Fibroblast of the aortic adventitia (primary cell): ENCODE measurements around the gene TBRG1. TPM values are rescaled to one million over a fixed set of nuclear protein-coding genes. Genes with fewer than 3 reads are reported as not detected.
A peak's percentile ranks its signal among the peaks of the same experiment; 100 is the strongest.

ENCODE experiments used
- DNase-seq: peaks from one replicate; pipeline ENCODE4 v3.0.0-alpha.2; 2010; ENCODE audit warnings: low read depth
- H3K4me3 ChIP-seq: 2 replicates; pipeline ENCODE4 v1.5.1; 2011; ENCODE audit warnings: low read depth, mild to moderate bottlenecking, control low read depth, low read length, moderate library complexity
- CTCF ChIP-seq: IDR thresholded peaks from 2 replicates; pipeline ENCODE4 v1.5.1; 2011; ENCODE audit warnings: mild to moderate bottlenecking, low read length, control low read depth, inconsistent platforms; ENCODE audit not compliant: insufficient read depth
- small RNA-seq: library from RNA; depleted of rRNA; stranded (forward); fragments of <200 nt; gene quantifications from one replicate; pipeline ENCODE3, GENCODE V24; 2012
- total RNA-seq: library from RNA; depleted of rRNA; stranded (reverse); fragments of >200 nt; gene quantifications from 2 replicates; pipeline ENCODE4 v1.2.3, GENCODE V29; 2012; ENCODE audit warnings: low replicate concordance

The TBRG1 gene
- total RNA-seq, 1 donor = 31.2 TPM

- TF ChIP-seq CTCF = no peak
- peak; percentile 84 for DNase-seq
- H3K4me3 ChIP-seq = no peak overlapping the region
Observed at GRCh38 chr11:124676386-124676785, 53.7 kb downstream of the TBRG1 start.

GRCh38 chr11:124678416-124678815 lies 55.8 kb downstream of the TBRG1 start:
- TF ChIP-seq CTCF = no peak
- no peak overlapping the region for H3K4me3 ChIP-seq
- no peak for DNase-seq

- no peak for TF ChIP-seq CTCF
- no peak for DNase-seq
Observed at GRCh38 chr11:124681421-124681820, 58.8 kb downstream of the TBRG1 start.

GRCh38 chr11:124682443-124682842 lies 59.8 kb downstream of the TBRG1 start:
- H3K4me3 ChIP-seq = no peak overlapping the region
- DNase-seq = no peak
- TF ChIP-seq CTCF = no peak

More at GRCh38 chr11:124681421-124681820, 58.8 kb downstream of the TBRG1 start:
- no peak overlapping the region for H3K4me3 ChIP-seq

Small RNA genes lying within 50 kb of the gene (small RNA-seq; reads per million reads assigned to genes)
- not detected for gene RNA5SP352

Other genes starting within 250 kb of the TBRG1 start
- not detected in 2 replicates for gene OR8B2, start 238.4 kb upstream of the TBRG1 start, total RNA-seq
- not detected in 2 replicates for gene OR8B3, start 223.8 kb upstream of the TBRG1 start, total RNA-seq
- gene OR8B4, start 198.0 kb upstream of the TBRG1 start, total RNA-seq = not detected in 2 replicates
- gene OR8B8, start 177.2 kb upstream of the TBRG1 start, total RNA-seq = not detected in 2 replicates
- gene OR8B12, start 79.2 kb upstream of the TBRG1 start, total RNA-seq = not detected in 2 replicates
- gene OR8A1, start 52.9 kb upstream of the TBRG1 start, total RNA-seq = not detected in 2 replicates
- not detected in 2 replicates for gene PANX3, start 11.4 kb upstream of the TBRG1 start, total RNA-seq
- 14.6 and 15.1 TPM in 2 replicates for gene SIAE, start 50.9 kb downstream of the TBRG1 start, total RNA-seq
- 3.9 and 9.1 TPM in 2 replicates for gene SPA17, start 51.0 kb downstream of the TBRG1 start, total RNA-seq
- 0.27 and 0.33 TPM in 2 replicates for gene NRGN, start 117.1 kb downstream of the TBRG1 start, total RNA-seq
- not detected in 2 replicates for gene VSIG2, start 129.4 kb downstream of the TBRG1 start, total RNA-seq
- 0.36 and 1.5 TPM in 2 replicates for gene ESAM, start 139.4 kb downstream of the TBRG1 start, total RNA-seq
- 10.8 and 15.0 TPM in 2 replicates for gene MSANTD2, start 177.5 kb downstream of the TBRG1 start, total RNA-seq
- gene ROBO3, start 242.6 kb downstream of the TBRG1 start, total RNA-seq = 11.7 and 13.6 TPM in 2 replicates